Liver (tissue), 9 donors: ENCODE measurements around the gene SZT2. TPM values are rescaled to one million over a fixed set of nuclear protein-coding genes. Genes with fewer than 3 reads are reported as not detected.

Experiments used
- DNase-seq: peaks from one replicate; pipeline ENCODE4 v3.0.0-alpha.2; 2017; ENCODE audit warnings: low spot score
- H3K27ac ChIP-seq, 2 donors: one replicate each; pipeline ENCODE4 v1.7.0; 2013; ENCODE audit warnings: inconsistent platforms in 2 of 2, low read length in 2 of 2, control low read depth in 1 of 2, low read depth in 1 of 2, mild to moderate bottlenecking in 1 of 2
- H3K27me3 ChIP-seq, 4 donors: one replicate each; pipeline versions ENCODE4 v1.6.1 to v1.7.0; 2013; ENCODE audit warnings: low read length in 3 of 4, inconsistent platforms in 1 of 4, mild to moderate bottlenecking in 1 of 4, moderate library complexity in 1 of 4; ENCODE audit not compliant: control insufficient read depth in 4 of 4, insufficient read depth in 4 of 4
- H3K36me3 ChIP-seq, 4 donors: one replicate each; pipeline versions ENCODE4 v1.6.1 to v1.7.0; 2013; ENCODE audit warnings: low read length in 3 of 4, mild to moderate bottlenecking in 3 of 4, low read depth in 1 of 4, moderate library complexity in 1 of 4; ENCODE audit not compliant: control insufficient read depth in 4 of 4, insufficient read depth in 3 of 4
- H3K4me1 ChIP-seq, 4 donors: one replicate each; pipeline versions ENCODE4 v1.6.1 to v1.7.0; 2013; ENCODE audit warnings: low read length in 3 of 4, mild to moderate bottlenecking in 3 of 4, moderate library complexity in 1 of 4; ENCODE audit not compliant: control insufficient read depth in 4 of 4, insufficient read depth in 4 of 4
- H3K4me3 ChIP-seq, 3 donors: one replicate each; pipeline versions ENCODE4 v1.6.1 to v1.7.0; 2013; ENCODE audit warnings: low read length in 3 of 3, control low read depth in 1 of 3, low read depth in 1 of 3, mild to moderate bottlenecking in 1 of 3
- H3K9ac ChIP-seq, 2 donors: one replicate each; pipeline ENCODE4 v1.7.0; 2013; ENCODE audit warnings: low read length in 2 of 2, mild to moderate bottlenecking in 2 of 2, moderate library complexity in 2 of 2, control low read depth in 1 of 2, low read depth in 1 of 2
- H3K9me3 ChIP-seq, 4 donors: one replicate each; pipeline versions ENCODE4 v1.6.1 to v1.7.0; 2013; ENCODE audit warnings: low read length in 3 of 4; ENCODE audit not compliant: control insufficient read depth in 4 of 4
- EGR1 ChIP-seq, 2 donors: IDR thresholded peaks; 2 replicates each; pipeline ENCODE4 v1.6.1; 2016 to 2018; ENCODE audit warnings: antibody characterized with exemption in 2 of 2, low read depth in 2 of 2
- FOXA1 ChIP-seq: IDR thresholded peaks from 2 replicates; pipeline ENCODE4 v1.6.1; 2016; ENCODE audit warnings: antibody characterized with exemption
- FOXA2 ChIP-seq: IDR thresholded peaks from 2 replicates; pipeline ENCODE4 v1.6.1; 2016; ENCODE audit warnings: antibody characterized with exemption
- GABPA ChIP-seq, 2 donors: IDR thresholded peaks in 1 of 2; conservative IDR thresholded peaks in 1 of 2; 2 replicates each; pipeline ENCODE4 v1.6.1; 2016; ENCODE audit warnings: antibody characterized with exemption in 2 of 2, mild to moderate bottlenecking in 1 of 2, moderate library complexity in 1 of 2
- HNF4A ChIP-seq, 2 donors: conservative IDR thresholded peaks; 2 replicates each; pipeline ENCODE4 v1.6.1; 2016; ENCODE audit warnings: antibody characterized with exemption in 2 of 2, mild to moderate bottlenecking in 2 of 2
- HNF4G ChIP-seq: IDR thresholded peaks from 2 replicates; pipeline ENCODE4 v1.6.1; 2016; ENCODE audit warnings: antibody characterized with exemption
- JUND ChIP-seq, 2 donors: IDR thresholded peaks; 2 replicates each; pipeline ENCODE4 v1.6.1; 2016; ENCODE audit warnings: antibody characterized with exemption in 2 of 2
- NR2F2 ChIP-seq: IDR thresholded peaks from 2 replicates; pipeline ENCODE4 v1.6.1; 2016; ENCODE audit warnings: antibody characterized with exemption
- RAD21 ChIP-seq, 2 donors: IDR thresholded peaks; 2 replicates each; pipeline ENCODE4 v1.6.1; 2016; ENCODE audit warnings: antibody characterized with exemption in 2 of 2, mild to moderate bottlenecking in 2 of 2
- RXRA ChIP-seq, 2 donors: IDR thresholded peaks; 2 replicates each; pipeline ENCODE4 v1.6.1; 2017 to 2018; ENCODE audit warnings: antibody characterized with exemption in 2 of 2, mild to moderate bottlenecking in 1 of 2
- SP1 ChIP-seq: IDR thresholded peaks from 2 replicates; pipeline ENCODE4 v1.6.1; 2018; ENCODE audit warnings: antibody characterized with exemption, mild to moderate bottlenecking
- TAF1 ChIP-seq: conservative IDR thresholded peaks from 2 replicates; pipeline ENCODE4 v1.6.1; 2016; ENCODE audit warnings: antibody characterized with exemption, mild to moderate bottlenecking
- YY1 ChIP-seq: IDR thresholded peaks from 2 replicates; pipeline ENCODE4 v1.6.1; 2016; ENCODE audit warnings: antibody characterized with exemption, mild to moderate bottlenecking
- WGBS: extraction: QIAGEN DNeasy Blood & Tissue Kit; methylation state at CpG from one replicate; pipeline ENCODE4 v1.1.7; 2013; 5-methylcytosine and 5-hydroxymethylcytosine counted together
- polyA plus RNA-seq, 2 donors: library from polyadenylated mRNA; stranded (reverse) in 1 of 2; unstranded in 1 of 2; fragments of 200-250 nt in 1 of 2; fragments of >200 nt in 1 of 2; fragmentation: Nextera tagmentation in 1 of 2; extraction: Ambion mirVana in 1 of 2; gene quantifications; one replicate each; pipeline versions ENCODE4 v1.2.1 to v1.2.3, GENCODE V29; 2013 to 2015
- total RNA-seq, 2 donors: library from RNA; depleted of rRNA; stranded (reverse); fragments of >200 nt; gene quantifications; one replicate each; pipeline ENCODE4 v1.2.3, GENCODE V29; 2014
- TF ChIP-seq, protein P1 (sequence below): IDR thresholded peaks from 2 replicates; pipeline ENCODE4 v1.6.1; 2016; ENCODE audit warnings: antibody characterized with exemption, mild to moderate bottlenecking
- TF ChIP-seq, protein P2 (sequence below): IDR thresholded peaks from 2 replicates; pipeline ENCODE4 v1.6.1; 2016; ENCODE audit warnings: antibody characterized with exemption
- TF ChIP-seq, protein P3 (sequence below): IDR thresholded peaks from 2 replicates; pipeline ENCODE4 v1.6.1; 2016; ENCODE audit warnings: antibody characterized with exemption
- TF ChIP-seq, protein P4 (sequence below): IDR thresholded peaks from 2 replicates; pipeline ENCODE4 v1.6.1; 2016; ENCODE audit warnings: antibody characterized with exemption
- TF ChIP-seq, protein P5 (sequence below): fragments of 150-350 bp; IDR thresholded peaks from 2 replicates; pipeline ENCODE4 v1.5.1; 2017; ENCODE audit warnings: improper control_type of control experiment, low read depth, low read length; ENCODE audit not compliant: missing input control
- donor health status: healthy.
- donor health status: healthy.
- donor health status: healthy.
- donor health status: healthy.
- donor health status: healthy.

SZT2 gene
- total and polyA plus RNA-seq, 4 donors: 4.8 to 31.0 (median 11.9) TPM

DNA sequence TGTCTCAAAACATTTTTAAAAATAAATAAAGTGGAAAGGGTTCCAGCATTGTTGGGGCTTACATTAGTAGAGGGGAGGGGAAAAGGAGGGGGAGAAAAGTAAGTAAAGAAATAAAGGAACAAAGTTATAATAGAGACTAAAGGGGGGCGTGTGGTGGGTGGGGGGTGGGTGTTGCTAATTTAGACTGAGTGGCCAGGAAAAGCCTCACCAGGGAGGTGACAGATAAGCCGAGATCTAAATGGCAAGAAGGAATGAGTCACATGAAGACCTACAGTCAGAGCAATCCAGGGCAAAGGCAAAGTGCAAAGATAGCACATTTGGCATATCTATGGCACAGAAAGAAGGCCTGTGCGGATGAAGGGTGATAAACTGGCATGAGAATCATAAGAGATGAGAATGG lies 44.6 kb upstream of the SZT2 start (continued):
- no peak for TF ChIP-seq NR2F2

DNA sequence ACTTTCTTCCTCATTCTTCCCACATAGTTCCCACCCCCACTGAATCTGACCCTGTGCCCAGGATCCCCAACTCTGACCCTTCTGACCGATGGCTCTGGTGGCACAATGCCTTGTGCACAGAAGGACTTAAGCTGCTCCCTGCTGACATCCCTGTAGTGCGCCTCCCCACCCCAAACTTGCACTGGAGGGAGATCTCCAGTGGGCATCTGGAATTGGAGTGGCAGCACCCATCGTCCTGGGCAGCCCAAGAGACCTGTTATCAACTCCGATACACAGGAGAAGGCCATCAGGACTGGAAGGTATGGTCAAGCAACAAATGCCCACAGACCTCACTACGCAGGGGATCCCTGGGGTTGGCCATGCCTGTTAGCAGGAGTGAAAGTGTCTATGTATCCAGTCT lies 43.1 kb upstream of the SZT2 start:
- WGBS: 90% methylated on average over 5 of the region's 5 CpGs
- Histone ChIP-seq H3K4me3 (no peak overlapping the region), H3K9me3 (no peaks in the 10 kb centered on the region), H3K27me3 (no peaks in the 10 kb centered on the region), H3K27ac (no peak overlapping the region), H3K9ac (no peak overlapping the region), H3K36me3 (no peaks in the 10 kb centered on the region), H3K4me1 (peaks cover 0 to 24% (median 14%) of the 10 kb centered on the region in 4 donors)
- TF ChIP-seq YY1: no peak
- TF ChIP-seq GABPA (IDR thresholded peaks at IDR 0.05 in 1 of 2, conservative IDR thresholded peaks at IDR 0.05 in 1 of 2): no peak
- no peak for TF ChIP-seq EGR1 (IDR thresholded peaks at IDR 0.05; ENCODE audit: low read depth in 2 of 2)
- TF ChIP-seq RXRA (IDR thresholded peaks at IDR 0.05): no peak
- no peak for TF ChIP-seq RAD21 (IDR thresholded peaks at IDR 0.05)
- no peak for TF ChIP-seq TAF1
- TF ChIP-seq HNF4A (conservative IDR thresholded peaks at IDR 0.05): no peak
- TF ChIP-seq, protein P1, sequence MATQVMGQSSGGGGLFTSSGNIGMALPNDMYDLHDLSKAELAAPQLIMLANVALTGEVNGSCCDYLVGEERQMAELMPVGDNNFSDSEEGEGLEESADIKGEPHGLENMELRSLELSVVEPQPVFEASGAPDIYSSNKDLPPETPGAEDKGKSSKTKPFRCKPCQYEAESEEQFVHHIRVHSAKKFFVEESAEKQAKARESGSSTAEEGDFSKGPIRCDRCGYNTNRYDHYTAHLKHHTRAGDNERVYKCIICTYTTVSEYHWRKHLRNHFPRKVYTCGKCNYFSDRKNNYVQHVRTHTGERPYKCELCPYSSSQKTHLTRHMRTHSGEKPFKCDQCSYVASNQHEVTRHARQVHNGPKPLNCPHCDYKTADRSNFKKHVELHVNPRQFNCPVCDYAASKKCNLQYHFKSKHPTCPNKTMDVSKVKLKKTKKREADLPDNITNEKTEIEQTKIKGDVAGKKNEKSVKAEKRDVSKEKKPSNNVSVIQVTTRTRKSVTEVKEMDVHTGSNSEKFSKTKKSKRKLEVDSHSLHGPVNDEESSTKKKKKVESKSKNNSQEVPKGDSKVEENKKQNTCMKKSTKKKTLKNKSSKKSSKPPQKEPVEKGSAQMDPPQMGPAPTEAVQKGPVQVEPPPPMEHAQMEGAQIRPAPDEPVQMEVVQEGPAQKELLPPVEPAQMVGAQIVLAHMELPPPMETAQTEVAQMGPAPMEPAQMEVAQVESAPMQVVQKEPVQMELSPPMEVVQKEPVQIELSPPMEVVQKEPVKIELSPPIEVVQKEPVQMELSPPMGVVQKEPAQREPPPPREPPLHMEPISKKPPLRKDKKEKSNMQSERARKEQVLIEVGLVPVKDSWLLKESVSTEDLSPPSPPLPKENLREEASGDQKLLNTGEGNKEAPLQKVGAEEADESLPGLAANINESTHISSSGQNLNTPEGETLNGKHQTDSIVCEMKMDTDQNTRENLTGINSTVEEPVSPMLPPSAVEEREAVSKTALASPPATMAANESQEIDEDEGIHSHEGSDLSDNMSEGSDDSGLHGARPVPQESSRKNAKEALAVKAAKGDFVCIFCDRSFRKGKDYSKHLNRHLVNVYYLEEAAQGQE: no peak
- TF ChIP-seq, protein P2, sequence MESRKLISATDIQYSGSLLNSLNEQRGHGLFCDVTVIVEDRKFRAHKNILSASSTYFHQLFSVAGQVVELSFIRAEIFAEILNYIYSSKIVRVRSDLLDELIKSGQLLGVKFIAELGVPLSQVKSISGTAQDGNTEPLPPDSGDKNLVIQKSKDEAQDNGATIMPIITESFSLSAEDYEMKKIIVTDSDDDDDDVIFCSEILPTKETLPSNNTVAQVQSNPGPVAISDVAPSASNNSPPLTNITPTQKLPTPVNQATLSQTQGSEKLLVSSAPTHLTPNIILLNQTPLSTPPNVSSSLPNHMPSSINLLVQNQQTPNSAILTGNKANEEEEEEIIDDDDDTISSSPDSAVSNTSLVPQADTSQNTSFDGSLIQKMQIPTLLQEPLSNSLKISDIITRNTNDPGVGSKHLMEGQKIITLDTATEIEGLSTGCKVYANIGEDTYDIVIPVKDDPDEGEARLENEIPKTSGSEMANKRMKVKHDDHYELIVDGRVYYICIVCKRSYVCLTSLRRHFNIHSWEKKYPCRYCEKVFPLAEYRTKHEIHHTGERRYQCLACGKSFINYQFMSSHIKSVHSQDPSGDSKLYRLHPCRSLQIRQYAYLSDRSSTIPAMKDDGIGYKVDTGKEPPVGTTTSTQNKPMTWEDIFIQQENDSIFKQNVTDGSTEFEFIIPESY: no peak
- TF ChIP-seq, protein P3, sequence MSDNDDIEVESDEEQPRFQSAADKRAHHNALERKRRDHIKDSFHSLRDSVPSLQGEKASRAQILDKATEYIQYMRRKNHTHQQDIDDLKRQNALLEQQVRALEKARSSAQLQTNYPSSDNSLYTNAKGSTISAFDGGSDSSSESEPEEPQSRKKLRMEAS: no peak
- TF ChIP-seq HNF4G: no peak
- no peak for TF ChIP-seq SP1
- TF ChIP-seq, protein P4, sequence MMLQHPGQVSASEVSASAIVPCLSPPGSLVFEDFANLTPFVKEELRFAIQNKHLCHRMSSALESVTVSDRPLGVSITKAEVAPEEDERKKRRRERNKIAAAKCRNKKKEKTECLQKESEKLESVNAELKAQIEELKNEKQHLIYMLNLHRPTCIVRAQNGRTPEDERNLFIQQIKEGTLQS: no peak
- TF ChIP-seq FOXA1: no peak
- TF ChIP-seq, protein P5, sequence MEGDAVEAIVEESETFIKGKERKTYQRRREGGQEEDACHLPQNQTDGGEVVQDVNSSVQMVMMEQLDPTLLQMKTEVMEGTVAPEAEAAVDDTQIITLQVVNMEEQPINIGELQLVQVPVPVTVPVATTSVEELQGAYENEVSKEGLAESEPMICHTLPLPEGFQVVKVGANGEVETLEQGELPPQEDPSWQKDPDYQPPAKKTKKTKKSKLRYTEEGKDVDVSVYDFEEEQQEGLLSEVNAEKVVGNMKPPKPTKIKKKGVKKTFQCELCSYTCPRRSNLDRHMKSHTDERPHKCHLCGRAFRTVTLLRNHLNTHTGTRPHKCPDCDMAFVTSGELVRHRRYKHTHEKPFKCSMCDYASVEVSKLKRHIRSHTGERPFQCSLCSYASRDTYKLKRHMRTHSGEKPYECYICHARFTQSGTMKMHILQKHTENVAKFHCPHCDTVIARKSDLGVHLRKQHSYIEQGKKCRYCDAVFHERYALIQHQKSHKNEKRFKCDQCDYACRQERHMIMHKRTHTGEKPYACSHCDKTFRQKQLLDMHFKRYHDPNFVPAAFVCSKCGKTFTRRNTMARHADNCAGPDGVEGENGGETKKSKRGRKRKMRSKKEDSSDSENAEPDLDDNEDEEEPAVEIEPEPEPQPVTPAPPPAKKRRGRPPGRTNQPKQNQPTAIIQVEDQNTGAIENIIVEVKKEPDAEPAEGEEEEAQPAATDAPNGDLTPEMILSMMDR: no peak
- TF ChIP-seq FOXA2: no peak
- TF ChIP-seq NR2F2: no peak
- TF ChIP-seq JUND (IDR thresholded peaks at IDR 0.05): no peak
- DNase-seq: no peak
